GM08714 (cell line): Measurements from ENCODE around the gene NDUFAF3.

Experiments
- H3K4me3 ChIP-seq: fragments of 200-500 bp; sonication (Bioruptor generic); 2 replicates; pipeline ENCODE4 v1.5.1; 2014; ENCODE audit warnings: mild to moderate bottlenecking, low read length, inconsistent platforms
- ZNF274 ChIP-seq: IDR thresholded peaks from 2 replicates; pipeline ENCODE4 v1.6.1; 2012; ENCODE audit warnings: mild to moderate bottlenecking, low read depth, low read length

NDUFAF3 gene

DNA sequence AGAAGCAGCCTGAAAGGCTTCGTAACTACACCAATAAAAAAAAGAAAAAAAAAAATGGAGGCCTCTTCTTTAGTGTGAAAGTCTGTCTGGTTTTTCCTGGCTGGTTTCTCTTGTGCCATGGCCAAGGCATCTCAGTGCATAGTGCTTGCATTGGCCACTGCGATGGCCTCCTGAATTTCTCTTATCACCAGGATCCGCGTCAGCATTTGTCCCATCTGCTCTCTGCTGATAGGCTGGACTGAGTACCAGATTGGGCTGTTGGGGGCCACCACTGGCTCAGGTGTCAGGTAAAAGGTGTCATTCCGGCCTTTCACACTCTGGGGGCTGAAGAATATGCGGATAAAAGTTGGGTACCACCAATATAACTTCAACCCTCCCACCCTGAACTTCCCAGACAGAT lies 8.4 kb downstream of the NDUFAF3 start:
- H3K4me3 ChIP-seq = no peak overlapping the region
- no peak for TF ChIP-seq ZNF274

DNA sequence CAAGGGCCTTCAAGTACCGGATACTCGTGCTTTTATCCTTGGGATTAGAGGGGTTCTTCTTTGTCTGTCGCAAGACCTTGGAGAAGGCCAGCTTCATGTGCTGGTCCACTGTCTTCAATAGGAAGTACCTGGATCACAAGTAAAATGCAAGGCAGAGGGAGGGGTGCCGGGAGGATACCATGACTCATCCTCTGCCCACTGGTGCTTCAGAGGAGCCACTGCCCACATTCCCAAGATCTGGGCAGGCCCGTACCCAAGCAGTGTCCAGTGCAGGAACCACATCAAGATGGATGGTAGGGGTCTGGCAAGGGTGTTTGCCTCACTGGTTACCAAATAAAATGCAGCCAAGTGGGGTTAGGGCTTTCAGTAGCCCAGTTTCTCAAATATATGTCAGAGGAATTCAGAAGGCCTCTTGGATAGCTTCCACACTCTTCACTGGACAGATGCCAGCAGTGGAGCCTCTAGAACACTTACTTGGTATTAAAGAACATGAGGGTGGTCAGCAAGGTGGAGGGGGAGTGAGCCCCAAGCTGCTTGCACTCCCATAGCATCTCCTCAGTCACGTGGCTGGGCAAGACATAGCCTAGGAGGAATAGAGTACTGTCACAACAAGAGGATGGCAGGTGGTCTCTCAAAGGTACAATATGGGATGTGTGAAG lies 10.9 kb downstream of the NDUFAF3 start:
- TF ChIP-seq ZNF274 = no peak
- H3K4me3 ChIP-seq = no peak overlapping the region

DNA sequence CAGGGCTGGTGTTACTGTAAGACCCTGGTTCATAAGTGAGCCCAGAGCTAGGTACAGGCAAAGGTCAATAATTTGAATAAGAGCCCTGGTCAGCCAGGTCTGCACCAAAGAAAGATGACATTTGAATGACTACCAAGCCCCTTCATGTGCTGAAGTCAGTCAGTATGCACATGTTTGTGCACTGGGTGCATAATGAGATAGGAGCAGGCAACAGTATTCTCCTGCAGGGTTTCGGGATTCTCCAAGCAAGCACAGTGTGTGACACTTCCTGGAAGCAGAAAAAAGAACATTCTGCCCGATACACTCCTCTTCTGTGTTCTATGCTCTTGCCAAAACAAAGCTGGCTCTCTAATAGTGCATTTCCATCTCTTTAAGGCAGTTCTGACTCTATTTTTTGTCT lies 12.7 kb downstream of the NDUFAF3 start:
- H3K4me3 ChIP-seq = no peak overlapping the region
- no peak for TF ChIP-seq ZNF274

DNA sequence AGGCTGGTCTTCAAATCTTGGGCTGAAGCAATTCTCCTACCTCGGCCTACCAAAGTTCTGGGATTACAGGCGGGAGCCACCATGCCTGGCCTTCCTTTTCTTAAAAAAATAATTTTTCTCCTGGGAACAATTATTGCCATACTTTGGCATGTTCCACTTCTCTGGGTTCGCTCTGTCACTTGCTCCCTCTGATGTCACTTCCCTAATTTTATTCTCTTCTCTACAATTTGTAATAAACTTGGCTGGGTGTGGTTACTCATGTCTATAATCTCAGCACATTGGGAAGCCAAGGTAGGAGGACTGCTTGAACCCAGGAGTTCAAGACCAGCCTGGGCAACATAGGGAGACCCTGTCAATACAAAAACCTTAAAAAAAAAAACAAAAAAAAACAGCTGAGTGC lies 13.4 kb downstream of the NDUFAF3 start:
- TF ChIP-seq ZNF274 = no peak
- no peak overlapping the region for H3K4me3 ChIP-seq

DNA sequence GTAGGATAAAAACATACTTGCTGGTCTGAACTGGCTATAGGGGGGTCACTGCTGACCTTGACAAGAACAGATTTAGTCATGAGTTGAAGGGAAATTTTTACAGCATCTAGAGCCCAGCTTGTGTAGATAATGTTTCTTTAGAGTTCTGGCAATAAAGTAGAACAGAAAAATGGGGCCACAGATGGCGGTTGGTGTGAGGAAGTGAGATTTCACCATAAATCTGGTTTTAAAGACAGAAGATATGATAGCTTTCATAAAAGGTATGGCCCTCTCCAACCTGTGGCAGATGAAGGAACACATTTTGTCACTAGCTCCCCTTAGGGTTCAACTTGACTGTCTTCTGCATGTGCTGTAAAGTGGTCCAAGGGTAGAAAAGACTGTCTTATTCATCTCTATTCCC lies 31.6 kb downstream of the NDUFAF3 start:
- H3K4me3 ChIP-seq = no peak overlapping the region
- no peak for TF ChIP-seq ZNF274

DNA sequence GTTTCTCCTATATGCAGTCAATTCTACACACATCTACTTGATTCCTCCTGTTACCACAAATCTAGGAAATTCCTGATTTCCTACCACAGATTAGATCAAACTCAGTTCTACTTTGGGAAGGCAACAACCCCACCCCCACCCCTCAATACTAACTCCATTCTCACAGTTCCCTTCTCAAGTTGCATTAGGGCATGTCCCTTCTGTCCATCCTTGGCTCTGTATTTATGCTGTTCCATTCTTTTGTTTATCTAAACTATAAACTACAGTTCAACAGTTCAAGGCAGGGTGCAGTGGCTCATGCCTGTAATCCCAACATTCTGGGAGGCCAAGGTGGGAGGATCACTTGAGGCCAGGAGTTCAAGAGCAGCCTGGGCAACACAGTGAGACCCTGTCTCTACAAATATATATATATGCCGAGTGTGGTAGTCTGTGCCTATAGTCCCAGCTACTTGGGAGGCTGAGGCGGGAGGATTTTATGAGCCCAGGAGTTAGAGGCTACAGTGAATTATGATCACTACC lies 32.5 kb downstream of the NDUFAF3 start:
- no peak for TF ChIP-seq ZNF274
- no peak overlapping the region for H3K4me3 ChIP-seq

DNA sequence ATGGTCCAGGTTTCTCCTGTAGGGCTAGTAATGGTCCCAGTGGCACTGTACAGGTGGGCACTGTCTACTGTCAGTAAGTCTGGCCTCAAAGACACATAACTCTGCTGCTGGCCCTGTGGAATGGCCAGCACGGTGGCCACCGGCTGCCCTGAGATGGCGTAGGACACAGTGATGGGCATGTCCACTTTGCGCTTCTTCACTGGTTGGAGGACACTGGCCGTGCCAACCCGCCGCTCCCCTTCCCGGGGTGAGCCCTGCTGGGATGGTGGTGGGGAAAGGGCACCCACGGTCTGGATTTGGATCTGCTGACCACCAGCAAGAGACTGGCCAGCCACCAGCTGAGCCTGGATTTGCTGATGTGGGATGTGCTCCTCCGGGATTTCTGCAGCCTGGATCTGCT lies 35.3 kb downstream of the NDUFAF3 start:
- H3K4me3 ChIP-seq = no peak overlapping the region
- no peak for TF ChIP-seq ZNF274

DNA sequence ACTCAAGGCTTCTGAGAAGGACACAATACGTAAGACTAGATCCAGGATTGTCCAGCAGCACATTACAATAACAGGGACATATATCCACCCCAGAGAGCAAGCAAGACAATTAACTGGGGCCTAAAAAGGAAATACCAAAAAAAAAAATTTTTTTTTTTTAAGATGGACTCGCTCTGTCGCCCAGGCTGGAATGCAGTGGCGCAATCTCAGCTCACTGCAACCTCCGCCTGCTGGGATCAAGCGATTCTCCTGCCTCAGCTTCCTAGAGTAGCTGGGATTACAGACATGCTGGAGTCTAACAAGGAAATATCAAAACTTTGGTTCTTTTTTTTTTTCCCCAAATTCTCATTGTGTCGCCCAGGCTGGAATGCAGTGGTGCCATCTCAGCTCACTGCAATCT lies 36.1 kb downstream of the NDUFAF3 start:
- H3K4me3 ChIP-seq = no peak overlapping the region
- no peak for TF ChIP-seq ZNF274
